ENCODE measurements around the gene MRPL53.
"Not testable (repeated sequence)": the region's sequence is repeated elsewhere in the genome, so short reads cannot be mapped to it uniquely, and the experiment has no call there.

The MRPL53 gene

DNA sequence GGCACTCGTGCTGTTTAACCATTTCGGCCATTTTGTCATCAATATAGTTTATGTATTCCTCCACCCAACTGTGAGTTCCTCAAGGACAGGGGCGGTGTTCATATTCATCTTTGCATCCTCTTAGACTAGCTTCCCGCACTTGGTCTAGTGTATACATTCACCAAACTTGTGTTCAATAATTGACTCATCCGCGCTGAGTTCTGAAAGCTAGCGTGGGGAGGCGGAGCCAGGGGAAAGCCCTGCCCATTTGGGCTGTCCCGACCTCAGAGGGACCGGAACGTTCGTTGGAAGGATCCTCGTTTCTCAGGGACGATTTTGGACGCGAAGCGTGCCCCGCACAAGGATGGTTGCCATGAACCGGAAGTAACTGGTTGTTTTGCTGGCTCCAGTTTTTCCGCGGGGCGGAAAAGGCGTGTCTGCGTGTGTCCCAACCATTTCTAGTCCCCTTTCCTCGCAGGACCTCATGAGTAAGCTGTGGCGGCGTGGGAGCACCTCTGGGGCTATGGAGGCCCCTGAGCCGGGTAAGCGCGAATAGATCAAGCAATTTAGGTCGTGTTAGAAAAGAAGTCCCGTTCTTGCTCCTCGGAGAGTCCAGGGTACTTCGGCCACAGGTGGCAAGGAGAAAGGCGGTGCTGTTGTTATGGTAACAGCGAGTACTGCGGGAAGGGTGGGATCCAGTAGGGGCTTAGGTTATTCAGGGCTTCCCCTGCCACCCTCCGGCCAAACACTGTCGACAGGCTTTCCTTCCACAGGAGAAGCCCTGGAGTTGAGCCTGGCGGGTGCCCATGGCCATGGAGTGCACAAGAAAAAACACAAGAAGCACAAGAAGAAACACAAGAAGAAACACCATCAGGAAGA, 17.6 kb downstream of the MRPL53 start, which contains the start of gene INO80B:
TSS of gene INO80B (plus strand) at position 434 of the 858 bp plus-strand sequence. CDS start at position 464, 30 bp downstream.
- DNase-seq (ENCODE audit: low read depth in 2 of 2) = peak; percentile 93 to 96

GRCh38 chr2:74450570-74451190, 21.8 kb downstream of the MRPL53 start:
- DNase-seq (ENCODE audit: low read depth in 2 of 2) = no peak

DNA sequence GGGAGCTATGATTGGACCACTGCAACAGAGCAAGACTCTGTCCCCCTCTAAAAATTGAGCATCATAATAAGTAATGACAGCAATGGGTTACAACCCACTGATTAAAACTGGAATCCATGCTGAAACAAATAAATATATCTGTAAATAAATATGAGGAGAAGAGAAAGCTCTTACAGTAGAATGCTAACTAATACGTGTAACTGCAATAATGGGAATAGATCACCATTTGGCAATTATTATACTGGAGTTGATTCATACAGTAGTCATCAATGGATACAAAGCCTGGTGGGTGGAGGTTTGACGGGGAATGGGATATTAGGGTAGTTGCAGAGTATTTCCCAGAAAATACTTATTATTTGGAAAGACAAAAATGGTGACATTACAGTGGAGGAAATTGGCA, 23.7 kb downstream of the MRPL53 start:
- DNase-seq (ENCODE audit: low read depth in 2 of 2) = no peak

GRCh38 chr2:74447230-74447999, 25.1 kb downstream of the MRPL53 start:
- no peak for DNase-seq (ENCODE audit: low read depth in 2 of 2)

DNA sequence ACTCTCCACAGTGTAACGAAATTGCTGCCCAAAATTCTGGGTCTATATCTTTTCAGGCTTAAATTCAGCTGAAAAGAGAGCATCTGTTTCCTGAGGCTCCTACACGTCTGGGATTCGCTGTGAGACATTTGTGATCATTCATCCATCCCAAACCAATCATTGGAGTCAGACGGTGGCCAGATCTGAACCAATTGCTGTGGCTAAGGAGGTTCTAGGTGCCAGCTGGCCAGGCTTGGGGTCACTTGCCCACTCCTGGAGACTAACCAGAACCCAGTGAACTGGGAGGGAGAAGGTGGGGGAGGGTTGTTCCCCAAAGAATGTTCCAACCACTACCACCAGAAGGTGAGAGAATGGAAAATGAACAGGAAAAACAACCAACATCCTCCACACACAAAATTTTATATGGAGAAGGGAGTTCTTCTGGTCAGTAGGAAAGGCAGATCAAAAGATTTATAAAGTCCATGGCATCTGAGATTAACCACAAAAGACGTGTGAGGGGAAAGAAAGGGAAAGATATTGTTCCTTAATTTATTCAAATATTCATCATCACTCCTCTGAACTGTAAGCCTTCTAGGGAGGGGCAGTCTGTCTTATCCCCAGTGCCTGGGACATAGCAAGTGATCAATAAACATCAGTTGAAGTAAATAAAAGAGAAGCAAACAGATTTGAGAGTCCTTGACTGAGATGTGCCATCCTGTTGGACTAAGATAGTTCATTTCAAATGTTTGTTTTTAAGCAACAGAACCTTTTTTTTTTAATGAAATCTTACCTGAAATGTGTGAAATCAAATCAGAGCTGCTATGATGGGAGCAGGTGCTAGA, 27.8 kb downstream of the MRPL53 start:
- DNase-seq (ENCODE audit: low read depth in 2 of 2) = no peak

- DNase-seq (ENCODE audit: low read depth in 2 of 2) = not testable (repeated sequence)
These were observed 29.8 kb downstream of the MRPL53 start for GRCh38 chr2:74442483-74443297.

- no peak for DNase-seq (ENCODE audit: low read depth in 2 of 2)
These were observed 30.6 kb downstream of the MRPL53 start, which contains the start of gene RTKN for GRCh38 chr2:74441690-74442482. RTKN (minus strand) TSS chr2:74441937; CDS start chr2:74441816, 121 bp downstream.

DNA sequence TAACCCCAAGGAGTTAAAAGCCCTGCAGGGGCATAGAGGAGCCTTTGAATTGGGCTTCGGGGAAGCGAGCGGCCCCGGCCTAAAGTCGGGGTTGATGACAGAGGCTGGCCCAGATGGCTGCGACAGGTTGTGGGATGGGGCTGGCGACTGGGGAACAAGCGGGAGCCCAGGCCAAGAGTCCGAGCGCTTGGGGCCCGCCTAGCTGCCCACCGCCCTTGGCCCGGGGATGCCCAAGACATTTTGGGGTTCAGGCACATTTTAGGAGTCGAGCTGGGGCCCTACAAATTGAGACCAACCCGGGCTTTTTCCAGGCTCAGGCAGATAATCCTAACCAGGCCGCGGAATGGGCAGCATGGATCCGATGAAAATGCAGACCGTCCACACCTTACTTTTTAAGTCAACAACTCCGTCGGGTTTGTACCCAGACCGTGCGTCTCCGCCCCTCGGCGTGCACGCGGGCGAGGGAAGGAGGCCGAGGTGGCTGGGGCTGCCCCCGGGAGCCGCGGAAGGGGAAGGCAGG, 31.2 kb downstream of the MRPL53 start:
- DNase-seq (ENCODE audit: low read depth in 2 of 2) = no peak

GRCh38 chr2:74440378-74441169, 31.9 kb downstream of the MRPL53 start:
- DNase-seq (ENCODE audit: low read depth in 2 of 2) = peak in 1 of 2 donors; percentile 19

GRCh38 chr2:74439803-74440377, 32.6 kb downstream of the MRPL53 start:
- DNase-seq (ENCODE audit: low read depth in 2 of 2) = no peak

GRCh38 chr2:74439373-74439772, 33.1 kb downstream of the MRPL53 start:
- no peak for DNase-seq (ENCODE audit: low read depth in 2 of 2)

DNA sequence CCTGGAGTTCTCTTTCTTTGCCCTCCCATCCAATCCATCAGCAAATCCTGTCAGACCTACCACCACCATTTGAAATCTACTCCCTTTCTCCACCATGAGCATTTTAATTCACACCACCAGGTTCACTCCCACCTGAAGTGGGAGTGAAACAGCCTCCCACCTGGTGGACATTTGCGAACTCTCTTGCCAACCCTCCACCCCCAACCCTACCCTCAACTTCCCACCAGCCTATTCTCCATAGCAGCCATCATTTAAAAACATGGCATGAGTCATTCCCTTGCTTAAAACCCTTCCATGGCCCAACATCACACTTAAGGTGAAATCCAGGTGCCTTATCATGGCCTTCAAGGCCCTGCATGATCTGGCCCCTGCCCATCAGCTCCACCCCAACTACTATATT, 34.2 kb downstream of the MRPL53 start:
- DNase-seq (ENCODE audit: low read depth in 2 of 2) = no peak

DNA sequence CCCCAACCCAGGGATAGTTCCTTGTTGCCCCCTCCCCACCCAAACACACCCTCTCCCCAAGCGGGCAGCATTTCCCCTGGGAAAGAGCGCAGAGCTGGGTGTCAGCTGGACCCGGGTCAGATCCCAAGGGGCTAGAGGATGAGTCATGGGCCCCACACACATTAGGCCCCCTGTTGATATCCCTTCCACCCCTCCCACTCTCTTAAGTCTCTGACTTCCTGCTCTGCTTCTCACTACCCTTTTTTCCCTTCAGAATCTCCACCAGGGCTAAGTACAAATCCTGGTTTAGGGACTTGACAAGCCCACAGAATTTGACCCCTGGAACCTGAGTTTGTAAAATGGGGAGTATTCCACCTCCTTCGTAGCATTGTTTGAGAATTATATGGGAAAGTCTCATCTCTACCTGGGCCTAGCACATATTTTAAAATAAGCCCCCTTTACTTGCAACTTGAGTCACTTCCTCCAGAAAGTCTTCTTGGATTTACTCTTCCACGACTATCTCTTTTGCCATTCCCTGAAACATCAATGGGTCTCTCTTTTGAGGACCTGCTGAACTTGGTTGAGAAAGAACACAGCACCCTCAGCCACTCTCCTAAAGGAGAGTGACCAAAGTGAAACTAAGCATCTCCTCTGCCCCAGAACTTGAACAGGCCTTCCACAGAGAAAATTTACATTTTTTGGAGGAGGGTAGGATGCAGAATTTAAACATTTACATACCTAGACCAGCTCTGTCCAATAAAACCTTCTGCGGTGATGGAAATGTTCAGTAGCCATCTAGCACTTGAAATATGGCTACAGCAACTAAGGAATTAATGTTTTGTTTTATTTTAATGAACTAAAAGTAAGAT, 35.4 kb downstream of the MRPL53 start:
- DNase-seq (ENCODE audit: low read depth in 2 of 2) = no peak

DNA sequence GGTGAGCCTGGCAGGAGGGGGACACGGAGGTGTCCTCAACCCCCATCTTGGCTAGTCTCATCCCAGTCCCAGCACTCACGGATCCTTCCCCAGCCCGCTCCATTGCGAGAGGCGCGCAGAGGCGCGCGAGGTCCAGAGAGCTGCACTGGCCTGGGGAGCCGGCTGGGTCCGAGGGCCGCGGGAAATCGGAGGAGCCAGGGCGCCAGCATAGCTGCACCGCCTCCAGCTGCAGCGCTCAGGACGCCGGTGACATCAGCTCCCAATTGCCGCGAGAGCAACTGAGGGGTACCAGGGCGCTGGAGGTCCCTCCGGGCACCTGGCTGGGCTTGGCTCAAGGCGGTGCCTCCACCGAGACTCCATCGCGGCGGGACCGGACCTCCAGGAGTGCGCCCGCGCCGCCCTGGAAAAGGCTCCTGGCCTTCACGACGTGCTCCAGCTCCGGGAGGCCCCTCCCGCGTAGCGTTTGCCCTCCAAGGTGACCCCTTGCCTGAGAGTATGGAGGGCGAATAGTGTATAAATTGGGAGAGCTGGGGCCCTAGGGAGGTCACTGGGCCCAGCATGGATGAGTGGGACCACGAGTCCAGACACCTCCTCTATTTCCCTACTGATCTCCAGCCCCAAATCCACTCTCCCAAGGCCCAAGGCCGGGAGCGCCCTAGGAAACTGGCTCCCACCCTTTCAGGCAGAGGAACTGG, 36.2 kb downstream of the MRPL53 start:
- no peak for DNase-seq (ENCODE audit: low read depth in 2 of 2)

GRCh38 chr2:74430502-74430901, 42.0 kb downstream of the MRPL53 start:
- DNase-seq (ENCODE audit: low read depth in 2 of 2) = no peak

Data from stimulated activated CD8-positive, alpha-beta memory T cell treated with anti-CD3 and anti-CD28 coated beads, Interleukin-7, amount 100 ng/mL, for 1 hour (primary cell).